HG03175 (cell line): ENCODE measurements around the gene NSD1.
"Not testable (repeated sequence)": the region's sequence is repeated elsewhere in the genome, so short reads cannot be mapped to it uniquely, and the experiment has no call there.

Experiments used
- ATAC-seq: cut with Tn5 transposase; IDR thresholded peaks from one replicate; pipeline ENCODE4 v1.9.1; 2021; ENCODE audit warnings: mild to moderate bottlenecking, moderate library complexity; ENCODE audit not compliant: unreplicated experiment

The NSD1 gene

DNA sequence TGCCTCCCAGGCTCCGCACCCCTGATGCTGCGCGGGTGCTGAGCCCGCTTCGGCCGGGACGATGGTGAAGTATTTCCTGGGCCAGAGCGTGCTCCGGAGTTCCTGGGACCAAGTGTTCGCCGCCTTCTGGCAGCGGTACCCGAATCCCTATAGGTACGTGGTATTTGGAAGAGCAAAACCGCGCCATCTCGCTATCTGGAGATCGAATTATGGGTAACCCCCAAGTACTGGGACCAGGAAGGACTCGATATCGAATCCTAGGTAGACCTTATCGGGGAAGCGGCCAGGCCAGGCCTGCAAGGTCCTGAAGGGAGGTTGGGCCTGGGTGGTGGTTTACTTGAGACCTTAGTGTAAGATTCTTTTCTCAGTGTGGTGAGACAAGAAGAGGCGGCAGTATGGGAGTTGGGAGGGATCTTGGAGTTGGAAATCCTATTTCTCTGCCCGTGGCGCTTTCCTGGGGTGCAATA lies 170.4 kb downstream of the NSD1 start:
- ATAC-seq = no peak

DNA sequence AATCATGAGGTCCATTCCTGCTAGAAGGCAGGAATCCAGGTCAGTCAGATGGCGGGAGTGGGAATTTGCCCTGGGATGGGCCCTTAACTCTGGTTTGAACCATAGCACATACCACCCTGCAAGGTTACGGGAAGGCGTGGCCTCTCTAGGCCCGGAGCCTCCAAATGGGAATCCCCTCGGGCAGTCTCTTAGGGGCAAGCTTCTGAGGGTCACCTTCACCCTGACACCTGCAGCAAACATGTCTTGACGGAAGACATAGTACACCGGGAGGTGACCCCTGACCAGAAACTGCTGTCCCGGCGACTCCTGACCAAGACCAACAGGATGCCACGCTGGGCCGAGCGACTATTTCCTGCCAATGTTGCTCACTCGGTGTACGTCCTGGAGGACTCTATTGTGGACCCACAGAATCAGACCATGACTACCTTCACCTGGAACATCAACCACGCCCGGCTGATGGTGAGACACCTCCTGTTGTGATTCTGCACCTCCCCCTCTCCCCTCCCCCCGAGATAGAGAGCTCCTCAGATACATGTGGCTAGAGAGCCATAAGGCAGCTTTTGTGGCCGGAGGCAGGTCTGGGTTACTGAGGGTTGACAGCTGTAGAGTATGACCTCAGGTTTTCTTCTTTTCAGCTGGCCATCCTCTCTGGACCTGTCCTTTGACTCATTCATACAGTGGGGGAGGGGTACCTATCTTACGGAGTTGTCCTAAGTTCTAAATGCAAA lies 171.0 kb downstream of the NSD1 start:
- ATAC-seq = no peak

DNA sequence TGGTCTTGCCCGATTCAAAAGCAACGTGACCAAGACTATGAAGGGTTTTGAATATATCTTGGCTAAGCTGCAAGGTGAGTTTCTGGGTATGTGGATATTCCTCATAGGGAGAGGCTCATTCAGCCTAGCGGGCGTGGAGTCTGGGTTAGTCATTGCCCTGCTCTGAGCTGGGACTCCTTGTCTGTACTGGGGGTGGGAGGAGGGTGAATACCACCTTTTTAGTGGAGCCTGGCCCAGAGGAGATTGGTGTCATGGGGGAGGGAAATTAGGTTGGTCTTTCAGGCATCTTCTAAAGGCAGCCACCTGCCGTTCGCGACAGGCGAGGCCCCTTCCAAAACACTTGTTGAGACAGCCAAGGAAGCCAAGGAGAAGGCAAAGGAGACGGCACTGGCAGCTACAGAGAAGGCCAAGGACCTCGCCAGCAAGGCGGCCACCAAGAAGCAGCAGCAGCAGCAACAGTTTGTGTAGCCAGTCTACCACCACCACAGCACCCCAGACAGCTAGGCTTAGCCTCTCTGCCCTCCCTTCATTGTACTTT lies 172.6 kb downstream of the NSD1 start:
- ATAC-seq = not testable (repeated sequence)

DNA sequence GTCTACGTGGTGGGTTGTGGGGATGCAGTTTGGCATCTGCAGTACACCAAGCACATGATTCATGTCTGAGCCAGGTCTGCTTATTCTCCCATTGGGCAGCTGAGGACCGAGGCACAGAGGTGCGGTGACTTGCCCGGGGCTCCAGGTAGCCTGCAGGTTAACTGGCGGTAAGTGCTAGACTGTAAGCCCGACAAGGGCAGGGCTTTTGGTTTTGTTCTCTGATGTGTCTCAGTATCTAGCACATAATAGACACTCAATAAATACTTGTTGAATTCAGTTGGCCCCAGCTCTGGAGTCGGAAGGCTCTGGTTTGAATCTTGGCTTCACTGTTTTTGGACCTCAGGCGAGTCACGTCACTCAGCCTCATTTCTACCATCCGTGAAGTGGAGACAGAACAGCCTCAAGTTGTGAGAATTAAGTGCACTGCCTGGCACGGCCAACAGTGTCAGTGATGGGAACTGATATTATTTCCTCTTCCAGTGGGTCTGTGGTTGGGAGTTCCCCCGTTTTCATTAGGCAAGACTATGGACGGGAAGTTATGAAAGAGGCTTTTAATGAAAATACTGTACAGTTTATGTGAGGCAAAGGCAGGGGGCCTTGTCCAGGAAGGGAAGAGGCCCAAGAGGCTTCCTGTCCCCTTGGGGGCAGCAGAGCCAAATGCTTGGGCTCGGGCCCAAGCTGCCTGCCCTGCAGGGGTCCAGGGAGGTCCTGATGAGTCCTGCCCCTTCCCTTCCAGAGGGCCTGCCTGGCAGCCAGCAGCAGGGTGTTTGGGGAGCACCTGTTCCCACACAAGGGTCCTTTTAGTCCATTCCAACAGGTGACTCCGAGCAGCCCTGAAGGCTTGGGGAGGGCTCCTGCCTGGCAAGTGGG lies 173.3 kb downstream of the NSD1 start:
- no peak for ATAC-seq

DNA sequence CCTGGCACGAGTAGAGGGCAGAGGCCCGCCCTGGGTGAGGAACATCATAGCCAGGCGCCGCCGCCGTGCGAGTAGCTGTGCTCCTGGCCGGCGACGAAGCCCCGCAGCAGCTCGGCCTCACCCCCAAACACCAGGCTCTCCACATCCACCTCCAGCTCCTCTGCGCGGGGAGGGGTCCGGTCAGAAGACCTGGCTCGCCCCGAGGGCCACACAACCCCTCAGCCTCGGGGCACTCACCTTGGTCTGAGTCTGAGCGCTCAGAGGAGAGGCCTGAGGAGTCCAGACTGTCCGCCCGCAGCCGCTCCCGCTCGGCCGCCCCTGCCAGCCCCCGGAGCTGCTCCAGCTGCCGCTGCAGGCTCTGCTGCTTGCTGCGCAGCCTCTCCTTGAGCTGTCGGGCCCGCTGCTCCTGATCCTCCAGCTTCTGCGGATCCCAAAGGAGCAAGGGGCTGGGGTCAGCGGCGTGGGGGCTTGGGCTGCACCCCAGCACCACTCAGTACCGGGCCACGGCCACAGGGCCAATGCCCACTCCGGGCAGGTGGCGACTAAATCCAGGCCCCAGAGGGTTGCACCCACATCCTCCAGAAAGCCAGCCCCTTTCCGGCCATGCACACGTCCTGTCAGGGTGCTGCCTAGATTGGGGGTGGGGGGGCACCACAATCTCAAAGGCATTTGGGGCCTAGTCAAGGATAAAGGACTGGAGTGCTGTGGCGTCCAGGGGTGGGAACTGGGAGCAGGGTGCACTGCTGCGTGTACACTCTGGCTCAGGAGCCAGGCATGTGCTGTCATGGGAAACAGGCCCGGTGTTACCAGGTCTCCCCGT lies 174.2 kb downstream of the NSD1 start:
- no peak for ATAC-seq

DNA sequence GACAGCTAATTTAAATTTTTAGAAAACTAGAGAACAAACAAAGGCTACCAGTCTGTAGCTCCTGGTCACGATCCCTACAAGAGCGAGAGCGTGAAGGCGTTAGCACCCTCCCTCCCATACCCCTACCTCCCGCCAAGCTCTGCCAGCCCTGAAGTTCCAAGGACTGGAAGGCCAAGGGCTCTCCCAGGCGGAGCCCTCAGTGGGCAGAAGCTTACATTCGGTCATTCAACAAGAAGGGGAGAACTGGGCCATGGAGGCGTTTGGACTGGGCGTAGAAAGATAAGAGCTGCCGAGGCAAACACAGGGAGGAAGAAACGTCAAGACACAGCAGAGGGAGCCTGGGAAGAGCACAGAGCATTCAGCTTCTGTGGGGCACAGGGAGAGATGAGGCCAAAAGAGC lies 175.2 kb downstream of the NSD1 start:
- no peak for ATAC-seq

DNA sequence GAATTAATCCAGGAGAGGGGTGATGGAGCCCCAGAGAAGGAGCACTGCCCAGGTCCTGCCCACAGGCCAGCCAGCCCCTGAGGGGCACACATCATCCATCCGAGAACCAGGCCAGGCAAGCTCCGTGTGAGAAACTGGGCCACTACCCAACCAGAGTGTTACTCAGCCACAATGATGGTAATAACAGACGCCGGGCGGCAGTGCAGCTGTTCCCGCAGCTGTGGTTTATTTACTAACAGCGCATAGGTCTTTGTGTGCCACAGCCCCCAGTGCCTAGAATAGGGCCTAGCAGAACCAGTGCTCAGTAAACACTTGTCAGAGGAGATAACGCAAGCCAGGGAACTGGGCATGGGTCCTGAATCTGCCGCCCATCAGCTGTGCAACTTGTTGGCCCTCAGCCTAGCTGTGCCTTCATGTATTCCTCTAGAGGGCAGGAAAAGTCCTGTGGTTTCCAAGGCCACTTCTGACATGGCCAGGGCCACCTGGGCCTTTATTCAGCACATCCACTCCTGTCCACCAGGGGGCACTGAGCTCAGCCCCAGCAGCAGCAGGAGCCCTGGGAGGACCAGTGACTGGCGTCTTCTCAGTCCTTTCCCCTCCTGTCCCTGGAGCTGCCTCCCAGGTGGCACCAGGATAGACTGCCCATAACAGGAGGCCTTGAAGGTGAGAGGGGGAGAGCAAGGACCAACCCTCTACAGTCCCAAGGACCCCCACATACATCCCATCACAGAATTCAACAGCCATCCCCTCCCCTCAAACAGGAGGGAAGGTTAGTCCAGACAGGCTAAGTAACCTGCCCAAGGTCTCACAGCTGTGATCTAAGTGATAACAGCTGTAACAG lies 176.0 kb downstream of the NSD1 start:
- ATAC-seq = no peak

DNA sequence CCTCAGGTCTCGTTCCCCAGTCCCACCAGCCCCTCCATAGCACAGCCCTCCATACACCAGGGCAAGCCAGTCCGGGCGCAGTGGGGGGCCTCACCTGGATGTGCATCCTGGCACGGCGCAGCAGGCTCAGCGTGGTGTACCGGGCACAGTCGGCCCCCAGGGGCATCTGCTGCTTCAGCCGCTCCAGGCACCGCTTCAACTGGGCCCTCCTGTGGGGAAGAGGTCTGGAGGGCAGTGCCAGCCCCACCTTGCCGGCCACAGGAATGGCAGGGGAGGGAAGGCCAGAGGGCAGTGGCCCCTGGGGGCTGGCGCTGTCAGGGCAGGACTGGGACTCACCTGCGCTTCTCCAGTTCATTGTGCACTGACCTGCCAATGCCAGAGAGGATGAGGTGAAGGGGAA lies 176.8 kb downstream of the NSD1 start:
- ATAC-seq = no peak

DNA sequence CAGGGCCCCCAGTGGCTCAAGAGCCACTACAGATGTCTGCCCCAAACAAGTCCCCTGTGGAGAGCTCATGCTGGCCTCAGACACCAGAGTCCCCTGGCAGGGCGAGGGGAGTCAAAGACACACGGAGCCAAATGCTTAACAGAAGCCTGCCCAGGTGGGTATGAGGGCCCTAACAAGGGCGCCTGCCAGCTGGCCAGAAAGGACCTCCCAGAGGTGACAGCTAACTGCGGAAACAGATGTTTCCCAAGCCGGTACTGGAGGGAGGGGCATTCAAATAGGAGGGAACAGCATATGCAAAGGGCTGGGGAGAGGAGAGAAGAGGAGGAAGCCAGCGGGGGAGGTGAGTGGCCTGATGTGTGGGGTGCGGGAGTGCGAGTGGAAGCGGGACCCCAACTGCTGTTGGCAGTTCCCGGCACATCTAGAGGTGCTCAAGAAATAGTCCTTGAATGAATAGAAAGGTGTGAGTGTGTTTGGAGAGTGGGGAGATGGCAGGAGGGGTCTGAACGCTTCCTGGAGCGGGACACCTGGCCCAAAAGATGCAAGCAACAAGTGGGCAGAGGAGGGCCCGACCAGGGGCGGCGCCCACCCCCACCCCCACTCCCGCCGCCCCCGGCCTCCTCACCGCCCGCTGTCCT lies 177.3 kb downstream of the NSD1 start:
- no peak for ATAC-seq

DNA sequence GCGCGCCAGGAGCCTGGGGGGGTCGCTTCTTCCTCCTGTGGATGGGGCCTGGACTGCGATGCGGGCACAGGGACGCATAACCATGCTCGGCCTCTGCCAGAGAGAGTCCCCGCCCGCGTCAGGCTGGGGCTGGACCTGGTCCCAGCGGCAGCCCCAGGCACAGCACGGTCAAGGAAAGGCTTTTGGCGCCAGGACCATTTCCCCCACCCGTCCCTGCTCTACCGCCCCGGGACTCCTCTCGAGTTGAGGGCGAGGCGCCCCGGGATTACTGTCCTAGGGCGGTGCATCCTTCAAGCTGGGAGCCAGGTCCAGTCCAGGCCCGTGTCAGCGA lies 177.8 kb downstream of the NSD1 start:
- ATAC-seq = peak; percentile 4

DNA sequence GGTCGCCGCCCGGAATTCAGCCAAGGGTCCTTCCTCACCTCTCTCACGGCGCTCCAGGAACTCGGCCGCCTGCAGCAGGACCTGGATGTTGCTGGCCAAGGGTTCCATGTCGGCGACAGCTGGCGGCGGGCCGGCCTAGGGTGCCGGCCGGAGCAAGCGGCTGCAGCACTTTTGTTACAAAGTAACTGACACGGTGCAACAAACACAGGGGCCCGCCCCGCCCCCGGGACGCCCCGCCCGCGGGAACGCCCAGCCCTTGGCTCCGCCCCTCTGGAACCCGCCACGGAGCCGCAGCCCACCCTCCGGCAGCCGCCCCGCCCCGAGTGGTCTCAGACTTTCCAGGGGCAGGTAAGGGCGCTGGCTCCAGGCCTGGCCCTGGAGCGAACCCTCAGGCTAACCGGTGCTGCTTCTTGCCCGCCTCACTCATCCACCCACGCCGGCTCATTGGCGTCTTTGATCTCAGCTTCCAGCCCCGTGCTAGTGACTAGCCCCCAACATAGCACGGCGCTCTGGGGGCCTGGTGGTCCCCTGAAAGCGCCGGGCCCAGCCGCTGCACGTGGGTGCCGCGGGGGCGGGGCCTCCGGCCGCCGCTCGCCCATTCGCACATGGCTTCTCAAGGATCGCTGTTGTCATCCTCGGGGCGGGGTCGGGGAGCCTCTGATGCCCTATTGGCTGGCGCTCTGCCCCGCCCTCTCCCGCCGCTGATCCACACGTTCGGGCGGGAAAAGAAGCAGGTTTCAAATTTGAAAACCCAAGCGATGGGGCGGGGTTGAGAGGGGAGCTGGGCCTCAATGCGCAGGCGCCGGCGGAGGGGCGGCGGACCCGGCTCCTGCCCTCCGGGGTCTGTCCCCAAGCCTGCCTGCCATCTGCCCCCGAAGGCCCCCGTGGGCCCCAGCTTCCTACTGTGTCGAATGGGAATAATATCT lies 178.4 kb downstream of the NSD1 start, which contains the start of gene MXD3:
MXD3 (minus strand) TSS at position 176 of the 926 bp plus-strand sequence; CDS start at position 108, 68 bp downstream.
- peak; percentile 82 for ATAC-seq

DNA sequence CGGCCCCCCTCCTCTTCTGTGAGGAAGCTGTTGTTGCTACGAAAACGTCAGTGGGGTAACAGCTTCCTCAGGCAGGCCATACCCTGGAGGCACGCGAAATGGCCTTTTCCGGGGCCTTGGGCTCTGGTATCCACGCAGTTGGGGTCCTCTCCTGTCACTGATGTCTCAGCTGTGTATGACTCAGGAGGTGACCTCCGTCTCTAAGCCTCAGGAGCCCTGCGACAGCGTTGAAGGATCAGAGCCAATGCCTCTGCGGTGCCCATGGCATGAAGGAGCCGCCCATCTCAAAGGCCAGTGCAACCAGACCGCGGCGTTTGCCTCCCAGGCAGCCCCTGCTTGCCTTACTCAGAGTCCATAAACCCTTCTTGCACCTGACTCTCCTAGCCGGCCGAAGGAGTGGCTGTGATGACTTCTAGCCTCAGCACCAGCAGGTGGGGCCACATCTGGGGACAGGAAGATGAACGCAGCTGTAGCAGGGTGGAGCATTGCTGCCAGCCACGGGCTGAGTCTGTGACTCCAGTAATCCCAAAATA lies 179.1 kb downstream of the NSD1 start:
- peak; percentile 20 for ATAC-seq

DNA sequence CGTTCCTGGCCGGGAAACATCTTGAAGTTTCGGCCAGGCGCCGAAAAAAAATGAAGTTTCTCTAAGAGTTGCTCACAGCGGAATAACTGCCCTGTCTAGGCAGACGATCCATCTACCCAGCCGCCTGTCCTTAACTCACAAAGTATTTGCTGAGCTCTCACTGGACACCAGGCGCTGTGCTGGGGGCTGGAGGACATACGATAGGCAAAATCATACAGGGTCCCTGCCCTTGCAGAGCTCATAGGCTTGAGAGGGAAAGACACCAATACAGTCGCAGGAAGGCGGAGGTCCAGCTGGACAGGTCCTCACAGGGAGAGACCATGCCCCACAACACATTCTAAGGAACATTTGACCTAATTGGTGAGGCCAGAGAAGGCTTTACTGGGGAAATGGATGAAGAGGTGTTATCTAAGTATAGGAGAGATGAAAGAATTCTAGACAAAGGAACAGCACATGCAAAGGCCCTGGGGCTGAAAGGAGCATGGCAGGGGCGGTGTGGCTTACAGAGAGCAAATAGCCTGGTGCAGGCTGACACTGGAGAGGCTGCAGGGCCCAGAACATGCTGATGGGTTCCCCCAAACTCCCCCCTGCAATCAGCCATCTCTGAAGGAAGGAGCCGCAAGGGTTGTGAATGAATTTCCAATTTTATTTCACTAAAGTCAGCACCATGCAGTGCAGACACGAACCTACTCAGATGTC lies 180.1 kb downstream of the NSD1 start:
- no peak for ATAC-seq

DNA sequence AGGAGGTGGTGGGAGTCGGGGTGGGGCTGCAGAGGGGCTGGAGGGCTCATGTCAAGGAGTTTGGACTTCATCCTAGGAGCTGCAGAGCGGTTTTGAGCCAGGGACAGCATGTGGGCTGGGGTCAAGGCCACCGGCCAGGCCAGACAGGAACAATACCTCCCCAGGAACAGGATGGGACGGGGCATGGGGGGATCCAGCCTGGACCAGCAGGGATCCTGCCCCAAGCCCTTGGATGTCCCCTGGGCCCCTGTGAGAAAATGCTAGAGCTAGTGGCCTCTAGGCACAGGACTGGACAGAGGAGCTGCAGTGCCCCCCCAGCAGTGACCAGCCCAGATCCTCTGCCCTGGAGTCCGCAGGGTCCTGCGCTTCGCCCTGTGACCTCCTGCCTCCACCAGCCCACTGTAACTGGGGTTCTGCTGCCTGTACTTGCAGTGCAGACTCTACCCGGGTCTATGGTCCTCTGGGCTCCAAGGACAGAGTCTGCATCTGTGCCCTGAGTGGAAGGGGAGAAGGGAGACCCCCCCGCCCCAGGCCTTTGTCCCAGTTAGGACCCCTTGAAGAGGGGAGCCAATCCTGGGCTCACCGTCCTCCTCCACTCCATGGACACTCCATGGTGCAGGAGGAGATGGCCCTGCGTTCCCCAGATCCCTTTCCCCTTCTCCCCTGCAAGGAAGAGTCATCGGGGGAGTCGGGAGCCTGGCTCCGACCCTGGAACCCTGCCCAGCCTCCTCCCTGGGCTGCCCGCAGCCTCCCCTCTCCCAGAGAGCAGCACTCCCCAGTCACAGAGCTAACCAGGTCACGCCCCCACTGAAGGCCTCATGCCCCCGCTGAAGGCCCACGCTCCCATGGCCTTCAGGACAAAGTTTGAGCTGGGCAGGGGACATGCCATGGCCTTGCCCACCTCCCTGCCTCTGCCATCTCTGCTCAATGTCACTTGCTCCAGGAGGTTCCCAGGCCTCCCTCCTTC lies 181.1 kb downstream of the NSD1 start:
- ATAC-seq = no peak

DNA sequence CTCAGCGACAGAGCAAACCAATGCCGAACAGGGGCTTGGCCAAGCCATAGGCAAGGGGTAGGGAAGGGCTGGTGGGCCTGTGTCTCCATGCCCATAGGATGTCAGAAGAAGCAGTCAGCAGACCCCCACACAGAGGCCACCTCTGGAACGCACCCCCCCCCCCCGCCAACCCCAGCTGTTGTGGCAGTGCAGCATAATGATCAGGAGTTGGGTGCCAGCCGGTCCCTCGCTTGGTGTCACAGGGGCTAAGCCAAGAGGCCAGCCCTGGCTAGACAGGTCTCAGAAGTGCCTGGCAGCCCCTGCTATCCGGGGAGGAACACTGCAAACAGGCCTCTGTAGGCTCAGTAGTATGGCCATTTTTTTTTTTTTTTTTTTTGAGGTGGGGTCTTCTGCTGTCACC lies 181.8 kb downstream of the NSD1 start:
- ATAC-seq = no peak

DNA sequence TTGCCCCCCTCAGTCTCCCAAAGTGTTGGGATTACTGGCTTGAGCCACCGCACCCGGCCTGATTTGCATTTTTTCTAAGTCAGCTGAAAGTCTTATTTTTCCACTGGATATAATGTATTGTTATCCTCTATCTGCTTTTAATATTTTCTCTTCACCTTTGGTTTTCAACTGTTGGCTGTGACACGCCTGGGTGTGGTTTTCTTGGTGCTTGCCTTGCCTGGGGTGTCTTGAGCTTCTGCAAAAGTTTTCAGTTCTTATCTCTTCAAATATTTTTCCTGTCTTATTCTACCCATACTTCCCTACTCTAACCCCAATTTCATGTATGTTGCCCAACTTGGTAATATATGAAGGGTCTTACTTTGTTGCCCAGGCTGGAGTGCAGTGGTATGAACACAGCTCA lies 182.4 kb downstream of the NSD1 start:
- ATAC-seq = no peak

DNA sequence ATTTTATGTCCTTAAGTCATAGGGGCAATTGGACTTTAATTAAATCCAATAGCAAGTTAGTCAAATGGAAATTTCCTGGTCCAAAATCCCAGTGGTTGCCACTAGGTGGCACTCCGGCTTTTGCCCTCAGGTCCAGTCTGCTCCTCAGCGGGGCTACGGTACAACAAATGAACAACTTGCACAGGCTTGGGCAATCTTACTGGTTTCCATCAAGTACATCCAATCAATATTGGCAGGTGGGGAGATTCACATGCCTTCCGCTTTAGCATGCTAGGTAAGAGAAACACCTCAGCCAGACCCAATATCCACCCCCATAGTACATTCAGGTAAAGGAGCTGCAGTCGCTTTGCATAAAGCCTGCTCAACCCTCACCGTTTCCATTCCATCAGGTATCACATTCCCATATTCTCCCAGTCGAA lies 184.4 kb downstream of the NSD1 start:
- no peak for ATAC-seq
